ENCODE results near the gene FGD5.

FGD5 gene

DNA sequence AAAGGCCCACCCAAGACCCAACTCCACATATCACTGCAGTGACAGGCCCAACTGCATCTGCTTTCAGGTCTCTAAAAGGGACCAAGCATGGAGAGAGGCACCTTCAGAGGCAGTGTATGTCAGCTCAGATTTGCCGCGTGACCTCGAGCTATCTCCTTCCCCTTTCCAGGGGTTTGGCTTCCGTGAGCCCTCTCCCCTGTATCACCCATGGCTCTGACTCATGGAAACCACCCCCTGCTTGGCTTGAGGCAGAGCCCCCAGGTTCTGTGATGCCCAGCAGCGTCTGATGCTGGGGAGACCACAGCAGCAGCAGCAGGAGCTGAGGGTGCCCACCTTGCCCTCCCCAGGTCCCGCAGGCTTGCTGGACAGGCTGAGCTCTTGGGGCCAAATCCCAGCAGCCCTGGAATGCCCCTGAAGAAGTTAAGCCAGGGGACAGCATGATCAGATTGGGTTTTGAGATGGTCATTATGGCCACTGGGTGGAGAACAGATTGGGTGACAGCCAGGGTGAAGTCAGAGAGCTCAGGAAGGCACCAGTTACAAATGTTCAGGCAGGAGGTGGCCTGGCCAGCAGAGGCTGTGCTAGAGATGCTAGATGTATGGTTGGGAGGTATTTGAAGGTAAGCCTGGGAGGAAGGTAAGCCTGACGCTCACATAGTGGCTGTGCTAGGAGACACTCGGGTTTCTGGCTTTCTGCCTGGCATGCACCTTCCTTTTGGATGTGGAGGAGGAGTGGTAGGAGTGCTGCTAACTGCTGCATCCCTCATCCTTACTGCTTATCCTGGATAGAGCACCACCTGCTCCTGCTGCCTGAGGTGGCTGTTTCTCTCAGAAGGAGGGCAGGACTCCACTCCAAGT, 42.9 kb downstream of the FGD5 start:
- no peak for TF ChIP-seq CTCF (conservative IDR thresholded peaks at IDR 0.05; ENCODE audit: low read depth, low read length)
- no peak for DNase-seq (ENCODE audit: low read depth)
- H3K4me3 ChIP-seq (ENCODE audit: low read length), result no peak overlapping the region

GRCh38 chr3:14862303-14862660, 43.5 kb downstream of the FGD5 start:
- H3K4me3 ChIP-seq (ENCODE audit: low read length), result no peak overlapping the region
- DNase-seq (ENCODE audit: low read depth), result no peak
- no peak for TF ChIP-seq CTCF (conservative IDR thresholded peaks at IDR 0.05; ENCODE audit: low read depth, low read length)

GRCh38 chr3:14862661-14863230, 44.0 kb downstream of the FGD5 start:
- no peak for TF ChIP-seq CTCF (conservative IDR thresholded peaks at IDR 0.05; ENCODE audit: low read depth, low read length)
- DNase-seq (ENCODE audit: low read depth), result no peak
- H3K4me3 ChIP-seq (ENCODE audit: low read length), result no peak overlapping the region

DNA sequence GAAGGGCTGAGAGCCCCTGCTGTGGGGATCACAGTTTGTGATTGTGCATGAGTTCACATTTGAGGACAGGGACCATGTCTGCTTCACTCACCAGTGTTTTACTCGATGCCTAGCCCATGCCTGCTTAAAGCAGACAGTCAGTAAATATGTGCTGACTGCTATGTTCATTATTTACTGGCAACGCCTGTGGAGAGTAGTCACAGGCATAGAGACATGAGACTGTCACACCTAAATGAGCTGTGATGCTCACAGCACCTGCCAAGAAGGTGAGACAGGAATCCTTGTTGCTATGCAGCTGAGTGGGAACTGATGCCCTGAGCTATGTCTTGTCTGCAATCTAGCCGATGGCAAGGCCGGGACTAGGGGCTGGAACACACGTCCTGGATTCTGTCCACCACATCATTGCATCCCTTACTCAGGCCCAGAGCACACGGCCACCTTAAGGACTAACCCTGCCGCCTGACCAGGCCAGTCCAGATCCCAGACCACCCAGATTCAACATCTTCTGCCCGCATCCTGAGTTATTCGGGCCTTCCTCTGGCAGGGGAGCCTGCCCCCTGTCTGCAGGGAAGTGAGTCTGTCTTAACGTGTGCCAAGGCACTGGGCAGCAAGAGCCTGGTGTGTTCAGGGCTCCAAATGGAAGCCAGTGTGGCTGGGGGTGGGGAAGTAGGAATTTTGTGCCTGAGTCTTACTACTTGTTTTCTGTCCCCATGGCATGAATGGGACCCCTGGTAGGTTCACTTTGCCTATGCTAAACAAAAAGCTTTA, 44.8 kb downstream of the FGD5 start:
- no peak for DNase-seq (ENCODE audit: low read depth)
- peak; percentile 37 for TF ChIP-seq CTCF (conservative IDR thresholded peaks at IDR 0.05; ENCODE audit: low read depth, low read length)
- no peak overlapping the region for H3K4me3 ChIP-seq (ENCODE audit: low read length)

DNA sequence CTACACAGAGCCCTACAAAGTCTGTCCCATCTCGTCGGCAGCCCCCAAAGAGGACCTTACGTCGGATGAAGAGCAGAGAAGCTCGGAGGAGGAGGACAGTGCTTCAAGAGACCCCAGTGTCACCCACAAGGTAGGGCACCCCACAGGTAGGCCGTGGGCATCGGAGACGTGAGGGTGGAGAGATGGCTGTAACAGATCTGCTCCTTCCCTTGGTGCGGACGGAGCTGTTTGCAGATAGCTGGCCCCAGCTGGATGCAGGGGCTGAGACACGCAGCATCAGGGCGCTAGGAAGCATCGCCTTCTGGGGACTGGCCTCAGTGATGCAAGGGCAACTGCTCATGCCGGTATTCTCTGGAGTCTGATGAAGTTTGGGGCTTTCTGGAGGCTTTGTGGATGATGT, 45.4 kb downstream of the FGD5 start:
- DNase-seq (ENCODE audit: low read depth), result no peak

GRCh38 chr3:14866627-14867026, 47.9 kb downstream of the FGD5 start:
- no peak for TF ChIP-seq CTCF (conservative IDR thresholded peaks at IDR 0.05; ENCODE audit: low read depth, low read length)
- H3K4me3 ChIP-seq (ENCODE audit: low read length), result no peak overlapping the region
- DNase-seq (ENCODE audit: low read depth), result no peak

More for the DNA sequence above, 45.4 kb downstream of the FGD5 start:
- H3K4me3 ChIP-seq (ENCODE audit: low read length), result no peak overlapping the region
- no peak for TF ChIP-seq CTCF (conservative IDR thresholded peaks at IDR 0.05; ENCODE audit: low read depth, low read length)
